ENCODE measurements around the gene CCDC127.

Gene CCDC127

GRCh38 chr5:156411-157072, 61.4 kb downstream of the CCDC127 start:
- FAIRE-seq = no peak

- FAIRE-seq = no peak
These were observed 62.1 kb downstream of the CCDC127 start for GRCh38 chr5:155651-156410.

- FAIRE-seq = no peak
These were observed 63.1 kb downstream of the CCDC127 start for GRCh38 chr5:154826-155225.

- no peak for FAIRE-seq
These were observed 63.7 kb downstream of the CCDC127 start for GRCh38 chr5:154236-154635.

GRCh38 chr5:153256-153655, 64.7 kb downstream of the CCDC127 start:
- FAIRE-seq = no peak

- no peak for FAIRE-seq
These were observed 65.9 kb downstream of the CCDC127 start for GRCh38 chr5:152077-152476.

- FAIRE-seq = no peak
These were observed 67.2 kb downstream of the CCDC127 start for GRCh38 chr5:150746-151145.

GRCh38 chr5:149745-150485, 68.0 kb downstream of the CCDC127 start:
- no peak for FAIRE-seq

- FAIRE-seq = no peak
These were observed 70.2 kb downstream of the CCDC127 start for GRCh38 chr5:147751-148150.
